Fibroblast of pulmonary artery (primary cell): ENCODE results near the gene CRHR2.

Source experiments
- DNase-seq: peaks from one replicate; pipeline ENCODE4 v3.0.0-alpha.2; 2010; ENCODE audit warnings: low read depth
- H3K4me3 ChIP-seq: replicated peaks from 2 replicates; pipeline ENCODE4 v1.5.1; 2011; ENCODE audit warnings: low read depth, mild to moderate bottlenecking, control low read depth, low read length, moderate library complexity
- TF ChIP-seq, protein P1 (sequence below): IDR thresholded peaks from 2 replicates; pipeline ENCODE4 v1.5.1; 2011; ENCODE audit warnings: mild to moderate bottlenecking, control low read depth, low read length, inconsistent platforms; ENCODE audit errors: missing control alignments

CRHR2 gene

DNA sequence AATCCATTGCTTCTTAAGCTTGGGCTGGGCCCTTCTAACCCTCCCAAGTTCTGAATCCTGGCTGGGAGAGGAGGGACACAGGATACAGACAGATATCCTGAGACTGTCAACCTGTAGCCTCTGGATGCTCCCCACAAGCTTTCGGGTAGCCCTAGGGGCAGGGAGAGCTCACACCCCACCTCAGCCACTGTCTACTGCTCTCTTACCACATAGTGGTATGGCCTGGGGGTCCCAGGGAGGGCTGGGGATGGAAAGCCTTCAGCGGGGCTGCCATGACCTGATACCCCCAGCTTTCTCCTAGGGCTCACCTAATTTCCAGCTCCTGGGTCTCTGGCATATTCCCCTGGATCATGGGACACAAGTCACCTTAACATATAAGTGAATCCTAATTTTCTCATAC, 25.1 kb downstream of the CRHR2 start:
- no peak overlapping the region for H3K4me3 ChIP-seq
- TF ChIP-seq, protein P1, sequence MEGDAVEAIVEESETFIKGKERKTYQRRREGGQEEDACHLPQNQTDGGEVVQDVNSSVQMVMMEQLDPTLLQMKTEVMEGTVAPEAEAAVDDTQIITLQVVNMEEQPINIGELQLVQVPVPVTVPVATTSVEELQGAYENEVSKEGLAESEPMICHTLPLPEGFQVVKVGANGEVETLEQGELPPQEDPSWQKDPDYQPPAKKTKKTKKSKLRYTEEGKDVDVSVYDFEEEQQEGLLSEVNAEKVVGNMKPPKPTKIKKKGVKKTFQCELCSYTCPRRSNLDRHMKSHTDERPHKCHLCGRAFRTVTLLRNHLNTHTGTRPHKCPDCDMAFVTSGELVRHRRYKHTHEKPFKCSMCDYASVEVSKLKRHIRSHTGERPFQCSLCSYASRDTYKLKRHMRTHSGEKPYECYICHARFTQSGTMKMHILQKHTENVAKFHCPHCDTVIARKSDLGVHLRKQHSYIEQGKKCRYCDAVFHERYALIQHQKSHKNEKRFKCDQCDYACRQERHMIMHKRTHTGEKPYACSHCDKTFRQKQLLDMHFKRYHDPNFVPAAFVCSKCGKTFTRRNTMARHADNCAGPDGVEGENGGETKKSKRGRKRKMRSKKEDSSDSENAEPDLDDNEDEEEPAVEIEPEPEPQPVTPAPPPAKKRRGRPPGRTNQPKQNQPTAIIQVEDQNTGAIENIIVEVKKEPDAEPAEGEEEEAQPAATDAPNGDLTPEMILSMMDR, result no peak

DNA sequence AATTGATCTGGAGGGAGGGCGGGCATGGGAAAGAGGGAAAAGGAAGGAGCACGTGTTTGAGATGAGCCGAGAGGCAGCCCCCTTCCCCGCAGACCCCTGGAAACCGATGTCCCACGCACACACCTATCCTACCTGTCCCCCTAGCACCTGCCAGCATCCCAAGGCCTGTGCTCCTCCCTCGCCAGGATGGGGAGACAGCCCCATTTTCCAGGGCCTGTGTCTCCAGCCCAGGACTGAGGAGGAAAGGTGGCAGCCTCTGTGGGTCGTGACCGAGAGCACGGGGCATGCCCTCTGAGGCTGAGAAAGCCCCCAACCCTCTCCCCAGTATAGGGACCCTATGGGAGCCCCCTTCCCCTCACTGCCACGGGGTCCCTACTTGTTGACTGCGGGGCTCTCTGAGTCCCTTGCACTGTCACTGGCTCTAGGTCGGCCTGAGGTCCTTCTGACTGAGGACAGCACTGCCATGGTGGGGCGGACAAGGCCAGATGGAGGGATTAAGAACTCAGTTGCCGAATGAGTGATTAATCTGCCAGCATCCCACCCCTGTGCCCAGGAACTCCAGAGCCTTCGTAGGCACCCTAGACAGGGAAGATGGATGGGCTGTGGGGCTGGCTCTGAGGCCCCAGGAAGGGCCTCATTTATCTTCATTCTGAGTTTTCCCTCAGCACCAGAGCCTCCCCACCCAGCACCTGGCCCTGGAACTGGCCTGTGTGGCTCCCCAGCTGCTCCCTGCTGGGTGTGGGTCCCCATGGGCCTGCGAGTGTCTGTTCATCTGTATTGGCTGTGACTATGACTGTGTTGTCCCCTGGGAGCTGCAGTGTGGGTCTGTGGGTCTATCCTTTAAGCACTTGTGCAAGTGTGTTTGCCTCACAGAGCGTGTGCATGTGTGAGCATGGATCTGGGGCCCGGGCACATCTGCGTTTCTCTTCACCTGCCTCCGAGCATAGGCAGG, 26.0 kb downstream of the CRHR2 start:
- no peak overlapping the region for H3K4me3 ChIP-seq
- TF ChIP-seq, protein P1, result no peak
- DNase-seq, result no peak

More for the DNA sequence above, 25.1 kb downstream of the CRHR2 start:
- DNase-seq, result no peak

- no peak overlapping the region for H3K4me3 ChIP-seq
- DNase-seq, result no peak
- TF ChIP-seq, protein P1, result no peak
Measured at GRCh38 chr7:30655096-30655970, 26.9 kb downstream of the CRHR2 start.

GRCh38 chr7:30654296-30655090, 27.8 kb downstream of the CRHR2 start:
- H3K4me3 ChIP-seq, result no peak overlapping the region
- DNase-seq, result no peak
- TF ChIP-seq, protein P1, result no peak

- no peak overlapping the region for H3K4me3 ChIP-seq
- no peak for DNase-seq
Measured at GRCh38 chr7:30652698-30653641, 29.3 kb downstream of the CRHR2 start.

More at GRCh38 chr7:30652698-30653641, 29.3 kb downstream of the CRHR2 start:
- TF ChIP-seq, protein P1, result no peak
